Sigmoid colon (tissue), 4 donors: ENCODE measurements around the gene VIP.

ENCODE experiments used
- CTCF ChIP-seq, 4 experiments: fragments of 450-650 bp in 3 of 4; fragments of 200-600 bp in 1 of 4; IDR thresholded peaks; one replicate each; pipeline ENCODE4 v1.5.1; 2016 to 2019; ENCODE audit warnings: antibody characterized with exemption in 4 of 4, mild to moderate bottlenecking in 3 of 4, moderate library complexity in 2 of 4
- POLR2A ChIP-seq, 2 donors: fragments of 450-650 bp; IDR thresholded peaks; one replicate each; pipeline ENCODE4 v1.6.1; 2016; ENCODE audit warnings: antibody characterized with exemption in 2 of 2, mild to moderate bottlenecking in 2 of 2, moderate library complexity in 2 of 2
- POLR2AphosphoS5 ChIP-seq, 4 donors: sonication (generic); formaldehyde crosslinking; IDR thresholded peaks; one replicate each; pipeline ENCODE4 v1.6.1; 2017; ENCODE audit warnings: antibody characterized with exemption in 4 of 4

DNA sequence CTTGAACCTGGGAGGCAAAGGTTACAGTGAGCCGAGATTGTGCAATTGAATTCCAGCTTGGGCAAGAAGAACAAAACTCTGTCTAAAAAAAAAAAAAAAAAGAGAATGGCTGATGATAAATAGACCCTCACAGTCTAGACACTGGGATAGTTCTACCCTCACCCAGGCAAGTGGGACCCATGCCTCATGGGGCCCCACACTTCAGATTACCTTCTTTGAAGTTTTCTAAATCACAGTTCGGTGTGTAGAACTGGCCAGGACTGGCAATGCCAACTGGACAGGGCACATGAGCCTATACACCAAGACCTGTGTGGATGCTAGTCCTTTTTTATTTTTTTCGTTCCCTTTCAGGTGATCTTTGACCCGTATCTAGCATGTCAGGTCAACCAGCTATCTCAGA lies 24.3 kb upstream of the VIP start:
- no peak for TF ChIP-seq CTCF (IDR thresholded peaks at IDR 0.05)
- no peak for TF ChIP-seq POLR2A (IDR thresholded peaks at IDR 0.05)
- TF ChIP-seq POLR2AphosphoS5 (IDR thresholded peaks at IDR 0.05), result no peak
